Fibroblast of peridontal ligament (primary cell): ENCODE measurements around the gene PDZD8.
"Not testable (repeated sequence)": the region's sequence is repeated elsewhere in the genome, so short reads cannot be mapped to it uniquely, and the experiment has no call there.

Source experiments
- DNase-seq: peaks from one replicate; pipeline ENCODE4 v3.0.0-alpha.2; 2010; ENCODE audit errors: extremely low read depth

PDZD8 gene

GRCh38 chr10:117348236-117348635 is 27.0 kb downstream of the PDZD8 start:
- no peak for DNase-seq

- no peak for DNase-seq
These were observed 28.7 kb downstream of the PDZD8 start for GRCh38 chr10:117346574-117346973.

- DNase-seq: no peak
These were observed 30.1 kb downstream of the PDZD8 start for GRCh38 chr10:117345143-117345542.

GRCh38 chr10:117342641-117343040 is 32.6 kb downstream of the PDZD8 start:
- DNase-seq: peak; percentile 70

GRCh38 chr10:117341061-117341460 is 34.2 kb downstream of the PDZD8 start:
- no peak for DNase-seq

- no peak for DNase-seq
These were observed 35.3 kb downstream of the PDZD8 start for GRCh38 chr10:117339979-117340378.

GRCh38 chr10:117339578-117339977 is 35.7 kb downstream of the PDZD8 start:
- peak; percentile 27 for DNase-seq

- no peak for DNase-seq
These were observed 40.3 kb downstream of the PDZD8 start for GRCh38 chr10:117334926-117335325.

- peak; percentile 37 for DNase-seq
These were observed 41.2 kb downstream of the PDZD8 start for GRCh38 chr10:117334066-117334465.

- no peak for DNase-seq
These were observed 48.0 kb downstream of the PDZD8 start for GRCh38 chr10:117327262-117327661.

- DNase-seq: no peak
These were observed 50.9 kb downstream of the PDZD8 start for GRCh38 chr10:117324367-117324766.

- DNase-seq: peak; percentile 12
These were observed 53.0 kb downstream of the PDZD8 start for GRCh38 chr10:117322260-117322659.

- peak; percentile 54 for DNase-seq
These were observed 55.1 kb downstream of the PDZD8 start for GRCh38 chr10:117320050-117320665.

GRCh38 chr10:117318909-117319308 is 56.3 kb downstream of the PDZD8 start:
- DNase-seq: peak; percentile 35

GRCh38 chr10:117316701-117317100 is 58.5 kb downstream of the PDZD8 start:
- DNase-seq: no peak

GRCh38 chr10:117313641-117314040 is 61.6 kb downstream of the PDZD8 start:
- no peak for DNase-seq

- no peak for DNase-seq
These were observed 62.8 kb downstream of the PDZD8 start for GRCh38 chr10:117312430-117312829.

GRCh38 chr10:117311261-117311660 is 64.0 kb downstream of the PDZD8 start:
- no peak for DNase-seq

- DNase-seq: no peak
These were observed 68.6 kb downstream of the PDZD8 start for GRCh38 chr10:117306674-117307073.

- not testable (repeated sequence) for DNase-seq
These were observed 71.8 kb downstream of the PDZD8 start for GRCh38 chr10:117303451-117303850.

GRCh38 chr10:117300671-117301070 is 74.6 kb downstream of the PDZD8 start:
- DNase-seq: no peak

GRCh38 chr10:117299435-117299834 is 75.8 kb downstream of the PDZD8 start:
- no peak for DNase-seq

- no peak for DNase-seq
These were observed 77.0 kb downstream of the PDZD8 start for GRCh38 chr10:117298219-117298618.

- DNase-seq: no peak
These were observed 80.5 kb downstream of the PDZD8 start for GRCh38 chr10:117294735-117295134.
